ENCODE data around the gene RMND5A.
"Not testable (repeated sequence)": the region's sequence is repeated elsewhere in the genome, so short reads cannot be mapped to it uniquely, and the experiment has no call there.

RMND5A gene

DNA sequence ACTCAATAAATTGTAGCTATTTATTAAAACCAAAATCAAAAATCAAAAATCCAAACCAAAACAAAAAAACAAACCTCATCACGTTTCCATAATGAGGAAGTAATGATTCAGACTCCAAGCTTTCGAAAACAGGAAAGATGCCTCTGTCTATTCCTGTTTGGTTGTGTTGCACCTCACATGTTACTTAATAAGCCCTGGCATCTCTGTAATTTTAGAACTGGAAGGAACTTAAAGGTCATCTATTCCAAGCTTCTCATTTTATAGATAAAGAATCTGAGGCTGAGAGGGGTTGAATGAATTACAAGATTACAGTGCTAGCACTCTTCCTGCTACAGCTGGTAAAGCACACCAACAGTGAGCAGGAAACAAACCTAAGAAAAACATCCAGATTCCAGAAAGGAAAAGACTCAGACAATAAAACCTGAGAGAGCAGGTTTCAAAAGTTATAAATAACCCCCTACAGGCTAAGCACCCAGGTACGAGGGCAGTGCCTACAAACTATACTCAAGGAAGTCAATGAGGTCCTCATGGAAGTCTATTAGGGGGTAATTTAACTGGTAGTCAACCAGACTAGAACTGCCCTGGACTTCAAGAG lies 5.4 kb upstream of the RMND5A start:
- not testable (repeated sequence) for DNase-seq (ENCODE audit: low spot score)

DNA sequence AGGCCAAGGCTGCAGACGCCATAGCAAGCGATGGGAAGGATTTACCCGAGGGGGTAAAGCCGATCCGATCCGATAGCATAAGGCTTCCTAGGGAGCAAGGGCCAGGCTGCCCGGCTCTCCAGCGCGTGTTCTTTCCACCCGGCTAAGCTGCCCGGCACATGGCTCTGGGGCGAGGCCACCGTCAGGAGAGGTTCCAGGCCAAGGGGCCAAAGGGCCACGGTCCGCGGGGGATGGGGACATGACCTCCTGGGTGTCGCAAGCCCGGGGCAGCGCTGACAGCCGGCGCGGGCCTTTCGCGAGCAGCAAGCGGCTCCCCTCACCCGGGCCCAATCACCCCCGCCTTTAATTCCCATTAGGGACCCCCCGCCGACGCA lies 841 bp upstream of the RMND5A start:
- not testable (repeated sequence) for DNase-seq (ENCODE audit: low spot score)

DNA sequence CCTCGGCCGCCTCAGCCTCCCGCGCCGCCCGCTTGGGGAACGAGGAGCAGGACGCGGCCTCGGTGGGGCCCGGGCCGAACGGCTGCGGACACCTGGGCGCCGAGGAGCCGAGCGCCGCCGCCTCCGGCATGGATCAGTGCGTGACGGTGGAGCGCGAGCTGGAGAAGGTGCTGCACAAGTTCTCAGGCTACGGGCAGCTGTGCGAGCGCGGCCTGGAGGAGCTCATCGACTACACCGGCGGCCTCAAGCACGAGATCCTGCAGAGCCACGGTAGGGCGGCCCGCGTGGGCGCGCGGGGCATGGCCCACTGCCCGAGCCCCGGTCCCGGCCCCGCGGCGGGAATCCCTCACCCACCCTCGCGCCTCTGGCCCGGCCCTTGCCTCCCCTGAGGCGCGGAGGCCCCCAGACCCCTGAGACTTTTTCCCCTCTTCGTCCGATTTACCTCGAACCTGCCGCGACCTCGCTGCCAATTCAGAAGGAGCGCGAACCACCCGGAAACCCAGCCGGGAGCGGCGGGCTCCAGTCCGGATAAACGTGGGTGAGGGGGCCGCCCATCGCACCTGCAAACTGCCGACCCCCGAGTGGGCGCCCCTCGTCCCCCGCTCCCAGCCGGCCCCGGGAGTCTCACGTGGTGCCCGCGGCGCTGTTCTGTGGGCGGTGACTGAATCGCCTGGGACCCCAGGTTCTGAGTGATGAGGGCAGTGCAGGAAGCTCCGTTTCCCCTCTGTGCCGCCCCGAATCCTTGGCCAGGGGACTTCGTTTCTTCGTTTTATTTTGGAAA lies 639 bp downstream of the RMND5A start:
- DNase-seq (ENCODE audit: low spot score): not testable (repeated sequence)

DNA sequence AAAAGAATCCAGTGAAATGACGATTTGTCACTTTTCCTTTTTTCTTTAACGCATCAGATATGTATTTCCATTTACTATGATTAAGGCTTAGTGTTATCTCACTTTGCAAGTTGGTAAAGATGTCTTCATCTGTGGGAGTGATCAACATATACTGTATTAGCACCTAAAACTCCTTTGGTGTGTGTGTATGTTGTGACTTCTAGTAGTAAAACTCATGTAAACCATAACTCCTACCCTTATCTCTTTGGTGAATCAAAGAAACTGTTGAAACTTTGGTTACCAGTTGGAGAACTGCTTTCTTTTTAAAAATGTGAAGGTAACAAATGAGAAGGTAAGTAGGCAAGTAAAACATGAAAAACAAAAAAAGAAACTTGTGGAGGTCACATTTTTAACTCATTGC lies 5.6 kb downstream of the RMND5A start:
- DNase-seq (ENCODE audit: low spot score): not testable (repeated sequence)

DNA sequence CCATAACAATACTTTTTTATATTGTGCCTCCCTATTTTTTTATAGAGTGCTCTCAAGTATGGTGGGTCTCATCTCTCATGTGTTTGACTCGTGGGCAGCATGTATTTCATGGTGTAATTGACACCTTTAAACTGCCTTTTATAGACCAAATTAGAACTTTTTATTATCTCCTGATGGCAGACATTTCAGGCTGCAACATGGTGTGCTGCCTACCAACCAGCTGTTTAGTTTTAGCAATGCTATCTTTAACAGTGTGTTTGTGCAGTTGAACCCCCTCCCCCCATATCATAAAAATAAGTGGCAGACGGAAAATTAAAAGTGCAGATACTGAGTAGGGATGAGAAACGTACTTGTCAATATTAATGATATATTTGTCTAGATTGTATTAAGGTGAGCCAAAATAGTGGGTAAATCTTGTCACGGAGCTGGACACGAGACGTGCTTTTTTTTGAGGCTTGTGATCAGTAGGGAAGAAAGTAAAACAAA lies 12.0 kb downstream of the RMND5A start:
- DNase-seq (ENCODE audit: low spot score): not testable (repeated sequence)

DNA sequence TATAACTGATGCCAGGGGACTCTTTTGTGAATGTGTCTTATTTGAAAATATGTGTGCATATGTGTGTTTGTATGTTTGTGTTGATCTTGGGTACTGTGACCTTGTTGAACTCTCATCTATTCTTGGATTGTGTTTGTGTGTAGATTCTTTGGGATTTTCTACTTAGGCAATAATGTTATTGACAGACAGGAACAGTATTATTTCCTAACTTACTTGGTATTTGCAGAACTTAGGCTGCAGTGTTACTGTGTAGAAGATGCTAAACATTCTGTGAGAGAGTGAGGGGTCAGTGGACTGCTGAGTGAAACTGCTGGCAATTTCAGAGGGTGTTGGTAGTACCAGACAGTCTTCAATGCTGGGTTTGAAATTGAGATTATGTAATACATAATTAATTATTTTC lies 12.7 kb downstream of the RMND5A start:
- not testable (repeated sequence) for DNase-seq (ENCODE audit: low spot score)

DNA sequence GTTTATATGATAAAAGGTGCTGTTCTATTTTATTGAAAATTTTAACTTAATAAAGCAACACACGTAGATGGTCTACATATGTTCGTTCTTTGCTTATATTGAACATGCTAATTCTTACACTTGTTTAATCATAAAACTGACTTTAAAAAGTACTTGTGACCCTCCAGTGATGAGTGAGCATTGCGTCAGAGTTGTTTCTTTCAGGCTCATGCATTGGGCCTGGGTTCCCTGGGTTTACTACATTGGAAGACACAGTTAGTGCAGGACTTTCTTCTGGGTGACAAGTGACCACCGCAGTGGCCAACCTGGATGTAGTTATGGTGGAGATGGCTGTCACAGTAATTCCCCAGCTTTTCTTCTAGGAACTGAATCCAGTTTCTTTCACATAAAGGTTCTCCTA lies 13.4 kb downstream of the RMND5A start:
- not testable (repeated sequence) for DNase-seq (ENCODE audit: low spot score)

DNA sequence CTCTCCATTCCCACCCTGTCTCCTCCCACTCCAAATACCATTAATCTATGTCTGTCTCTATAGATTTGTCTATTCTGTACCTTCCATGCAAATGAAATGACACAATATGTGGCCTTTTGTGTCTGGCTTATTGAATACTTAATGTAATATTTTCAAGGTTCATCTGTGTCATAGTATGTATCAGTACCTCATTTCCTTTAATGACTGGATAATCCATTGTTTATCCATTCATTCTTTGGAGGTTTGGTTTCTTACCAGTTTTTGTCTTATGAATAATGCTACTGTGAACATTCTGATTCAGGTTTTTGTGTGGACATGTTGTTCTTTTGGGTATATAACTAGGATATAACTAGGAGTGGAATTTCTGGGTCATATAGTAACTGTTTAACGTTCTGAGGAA lies 14.8 kb downstream of the RMND5A start:
- not testable (repeated sequence) for DNase-seq (ENCODE audit: low spot score)

DNA sequence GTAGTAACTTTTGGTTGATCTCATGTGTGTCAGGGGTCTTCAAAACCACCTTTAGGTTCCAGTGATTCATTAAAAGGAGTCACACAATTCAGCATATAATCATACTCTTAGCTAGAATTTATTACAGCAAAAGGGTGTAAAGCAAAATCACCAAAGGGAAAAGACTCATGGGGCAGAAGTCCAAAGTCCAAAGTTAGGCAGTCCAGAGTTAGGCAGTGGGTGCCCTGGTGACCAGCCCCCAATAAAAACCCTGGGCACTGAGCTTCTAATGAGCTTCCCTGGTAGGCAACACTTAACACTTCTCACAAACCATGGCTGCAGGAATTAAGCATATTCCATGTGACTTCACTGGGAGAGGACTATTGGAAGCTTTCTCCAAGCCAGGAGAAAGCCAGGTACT lies 19.4 kb downstream of the RMND5A start:
- DNase-seq (ENCODE audit: low spot score): not testable (repeated sequence)

DNA sequence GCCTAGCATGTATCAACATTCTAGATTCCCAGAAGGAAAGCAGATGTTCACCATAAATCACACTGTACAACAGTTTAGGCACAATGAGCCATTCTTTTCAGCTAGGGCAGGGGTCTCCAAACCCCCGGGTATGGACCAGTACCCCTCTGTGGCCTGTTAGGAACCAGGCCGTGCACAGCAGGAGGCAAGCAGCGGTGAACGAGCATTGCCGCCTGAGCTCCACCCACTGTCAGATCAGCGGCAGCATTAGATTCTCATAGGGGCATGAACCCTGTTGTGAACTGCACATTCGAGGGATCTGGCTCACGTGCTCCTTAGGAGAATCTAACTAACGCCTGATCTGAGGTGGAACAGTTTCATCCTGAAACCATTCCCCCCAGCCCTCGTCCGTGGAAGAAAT lies 19.8 kb downstream of the RMND5A start:
- DNase-seq (ENCODE audit: low spot score): not testable (repeated sequence)

DNA sequence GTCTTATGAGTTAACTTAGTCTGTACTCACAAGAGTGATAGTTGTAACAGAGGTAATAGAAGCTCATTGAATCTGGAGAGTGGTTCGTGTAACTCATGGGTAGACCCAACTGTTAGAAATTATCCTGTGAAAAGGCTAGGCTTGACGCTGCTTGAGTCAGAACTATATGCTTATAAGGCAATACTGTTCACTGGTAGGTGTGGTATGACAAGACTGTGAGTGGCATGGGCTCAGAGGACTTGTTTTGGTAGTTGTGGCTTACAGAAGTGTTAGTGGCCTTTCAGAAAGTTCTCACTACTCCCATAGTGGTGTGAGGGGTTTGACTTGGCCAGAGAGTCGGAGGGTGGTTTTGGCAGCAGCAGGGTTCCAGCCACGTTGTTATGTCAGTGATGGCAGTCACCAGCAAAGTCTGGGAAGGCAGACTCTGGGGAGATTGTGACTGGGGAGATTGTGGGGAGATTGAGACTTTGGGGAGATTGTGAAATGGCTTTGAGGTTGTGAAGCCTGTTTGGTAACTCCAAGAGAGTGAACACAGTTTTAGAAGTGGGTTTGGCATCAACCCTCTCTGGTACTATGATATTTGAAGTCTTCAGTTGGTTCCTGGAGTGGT lies 21.9 kb downstream of the RMND5A start:
- not testable (repeated sequence) for DNase-seq (ENCODE audit: low spot score)

DNA sequence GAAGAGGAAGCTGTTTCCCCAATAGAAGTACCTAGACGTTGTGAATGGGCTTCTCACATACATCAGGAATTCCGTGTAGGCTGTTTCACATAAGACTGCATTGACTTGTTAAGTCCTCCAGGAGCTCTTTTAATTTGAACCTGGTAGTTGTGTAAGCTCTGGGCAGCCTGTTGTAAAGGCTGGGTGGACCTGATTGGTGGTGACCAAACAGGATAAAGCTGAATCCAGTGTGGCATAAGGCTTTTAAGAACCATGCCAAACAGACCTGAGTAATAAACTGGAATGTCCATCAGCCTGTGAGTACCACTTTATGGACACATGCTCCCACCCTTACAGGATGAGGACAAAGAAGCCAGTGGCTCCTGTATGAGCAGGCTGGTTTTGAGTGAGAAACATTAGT lies 24.1 kb downstream of the RMND5A start:
- no peak for DNase-seq (ENCODE audit: low spot score)

DNA sequence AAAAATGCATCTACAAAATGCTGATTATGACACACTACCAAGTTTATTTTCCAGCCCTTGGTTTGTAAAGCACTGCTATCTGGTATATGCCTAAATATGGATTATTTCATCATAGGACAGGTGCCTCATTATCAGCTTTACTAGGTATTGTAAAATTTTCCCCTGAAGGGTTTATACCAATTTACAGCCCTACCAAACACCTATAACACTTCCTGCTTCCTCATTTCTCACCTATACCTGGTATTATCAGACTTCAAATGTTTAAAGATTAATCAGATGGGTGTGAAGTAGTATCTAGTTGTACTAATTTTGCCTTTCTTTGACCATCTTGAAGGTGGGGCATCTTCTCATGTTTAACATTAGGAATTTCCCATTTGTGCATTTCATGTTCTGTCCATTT lies 26.8 kb downstream of the RMND5A start:
- no peak for DNase-seq (ENCODE audit: low spot score)

DNA sequence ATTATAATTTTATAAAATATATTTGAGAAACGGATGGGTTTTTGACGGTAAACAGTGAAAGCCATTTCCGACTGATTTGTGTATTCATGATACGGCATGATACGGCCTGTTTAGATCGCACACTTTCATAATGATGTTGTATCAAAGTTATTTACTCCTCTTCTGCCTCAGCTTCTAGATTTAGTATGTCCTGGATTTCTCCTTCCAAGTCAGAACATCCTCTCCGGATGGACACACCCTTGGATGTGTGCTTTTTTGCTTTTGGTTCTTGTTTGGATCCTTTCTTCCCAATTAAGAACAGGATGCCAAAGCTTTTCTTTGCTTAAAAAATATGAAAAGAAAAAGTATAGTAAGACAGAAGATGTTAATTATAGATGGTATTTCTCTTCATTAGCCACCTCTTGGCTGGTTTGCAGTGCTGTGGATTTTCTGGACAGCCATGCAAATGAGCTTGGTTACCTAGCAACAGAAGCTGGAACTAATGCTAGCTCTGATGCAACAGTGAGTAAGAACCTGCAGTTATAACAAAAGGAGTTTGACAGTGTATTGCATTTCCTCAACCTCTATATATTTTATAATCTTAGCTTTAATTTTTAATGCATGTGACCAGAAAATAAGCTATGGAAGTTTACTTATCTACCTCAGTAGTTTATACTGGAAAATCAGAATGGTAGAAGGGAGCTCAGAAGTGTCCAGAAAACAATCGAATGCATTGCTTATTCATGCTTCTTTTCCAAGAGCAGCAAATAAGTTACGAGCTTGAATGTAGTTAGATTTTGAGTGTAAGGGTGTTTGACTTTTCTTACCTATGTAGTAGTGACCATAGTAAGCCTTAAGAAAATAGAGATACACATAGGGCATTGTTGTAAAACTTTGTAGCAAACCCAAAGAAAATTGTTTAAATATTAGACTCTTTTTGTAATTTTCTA lies 27.9 kb downstream of the RMND5A start:
- DNase-seq (ENCODE audit: low spot score): peak; percentile 81

DNA sequence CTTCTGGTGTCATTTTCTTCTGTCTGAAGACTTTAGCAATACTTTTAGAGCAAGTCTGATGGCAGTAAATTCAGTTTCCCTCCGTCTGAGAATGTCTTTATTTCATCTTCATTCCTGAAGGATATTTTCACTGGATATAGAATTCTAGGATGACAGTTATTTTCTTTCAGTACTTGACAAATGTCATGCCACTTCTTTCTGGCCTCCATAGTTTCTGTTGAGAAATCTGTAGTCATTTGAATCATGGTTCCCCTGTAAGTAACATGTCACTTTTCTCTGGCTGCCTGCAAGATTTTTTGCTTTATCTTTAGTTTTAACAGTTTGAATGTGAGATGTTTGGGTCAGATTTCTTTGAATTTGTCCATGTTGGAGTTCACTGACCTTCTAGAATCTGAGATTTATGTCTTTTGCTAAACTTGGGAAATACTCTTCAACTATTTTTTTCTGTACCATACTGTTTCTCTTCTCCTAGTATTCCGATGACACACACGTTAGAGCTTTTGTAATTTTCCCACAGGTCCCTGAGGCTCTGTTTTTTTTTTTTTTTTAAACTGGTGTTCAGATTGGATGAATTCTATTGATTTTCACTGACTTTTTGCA lies 30.2 kb downstream of the RMND5A start:
- DNase-seq (ENCODE audit: low spot score): no peak

DNA sequence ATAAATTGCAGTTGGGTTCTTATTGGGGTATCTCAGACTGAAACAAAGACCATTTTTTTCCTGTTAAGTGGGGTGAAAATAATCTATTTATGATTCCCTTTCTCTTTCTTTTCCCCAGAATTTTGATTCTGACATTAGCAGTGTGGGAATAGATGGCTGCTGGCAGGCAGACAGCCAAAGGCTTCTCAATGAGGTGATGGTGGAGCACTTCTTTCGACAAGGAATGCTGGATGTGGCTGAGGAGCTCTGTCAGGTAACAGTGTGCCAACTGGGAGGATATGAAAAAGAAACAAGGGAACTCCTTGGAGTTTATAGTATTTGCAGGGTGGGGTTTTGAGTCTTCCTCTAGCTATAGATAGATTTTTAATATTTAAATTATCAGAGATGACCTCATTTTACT lies 31.7 kb downstream of the RMND5A start:
- no peak for DNase-seq (ENCODE audit: low spot score)

DNA sequence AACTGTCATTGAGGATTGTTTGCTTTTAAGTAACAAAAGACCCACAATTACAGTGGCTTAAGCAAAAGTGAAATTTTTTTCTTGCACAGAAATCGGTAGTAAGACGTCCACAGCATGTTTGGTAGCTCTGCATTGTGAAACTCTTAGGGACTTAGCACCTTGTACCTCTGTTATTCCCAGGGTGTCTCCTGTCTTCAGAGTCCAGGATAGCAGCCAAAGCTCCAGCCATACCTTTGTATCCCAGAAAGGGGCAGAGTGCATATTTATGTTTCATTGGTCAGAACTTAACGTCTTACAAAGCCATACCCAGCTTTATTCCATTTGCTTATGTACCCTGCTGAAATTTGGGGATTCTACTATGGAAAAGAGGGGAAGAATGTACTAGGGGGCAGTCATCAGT lies 32.8 kb downstream of the RMND5A start:
- DNase-seq (ENCODE audit: low spot score): no peak

DNA sequence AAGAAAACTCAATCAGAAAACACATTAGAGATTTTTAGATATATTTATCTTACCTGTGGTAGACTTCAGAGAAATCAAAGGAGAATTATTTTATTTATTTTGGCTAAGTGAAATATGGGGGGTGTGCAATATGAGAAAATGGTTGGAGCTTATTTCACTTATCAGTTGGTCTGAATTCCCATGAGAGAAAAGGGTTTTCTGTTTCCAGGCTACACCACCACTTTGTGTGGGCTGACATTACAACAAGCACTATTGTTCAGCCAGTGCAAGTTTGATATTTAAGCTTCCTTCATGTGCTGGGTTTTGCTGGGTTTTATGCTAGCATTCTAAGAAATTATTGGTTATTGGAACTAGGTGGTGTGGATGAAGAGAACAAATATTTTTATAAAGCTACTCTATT lies 33.5 kb downstream of the RMND5A start:
- DNase-seq (ENCODE audit: low spot score): no peak

DNA sequence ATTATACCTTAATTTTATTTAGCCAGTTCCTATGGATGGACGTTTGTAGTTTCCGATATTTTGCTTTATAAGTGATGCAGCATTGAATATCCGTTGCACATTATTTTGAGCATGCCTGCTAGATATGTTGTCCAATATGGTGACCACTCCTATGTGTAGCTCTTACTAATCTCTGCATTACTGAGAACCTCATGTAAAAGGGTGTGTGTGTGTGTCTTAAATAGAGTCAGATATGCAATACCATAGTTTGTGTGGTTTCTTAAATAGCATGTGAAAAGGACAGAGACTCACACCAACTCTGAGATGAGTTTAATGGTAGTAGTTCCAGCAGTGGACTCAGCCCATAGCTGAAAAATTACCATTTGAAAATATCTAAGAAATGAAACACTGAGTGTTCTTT lies 38.3 kb downstream of the RMND5A start:
- no peak for DNase-seq (ENCODE audit: low spot score)

DNA sequence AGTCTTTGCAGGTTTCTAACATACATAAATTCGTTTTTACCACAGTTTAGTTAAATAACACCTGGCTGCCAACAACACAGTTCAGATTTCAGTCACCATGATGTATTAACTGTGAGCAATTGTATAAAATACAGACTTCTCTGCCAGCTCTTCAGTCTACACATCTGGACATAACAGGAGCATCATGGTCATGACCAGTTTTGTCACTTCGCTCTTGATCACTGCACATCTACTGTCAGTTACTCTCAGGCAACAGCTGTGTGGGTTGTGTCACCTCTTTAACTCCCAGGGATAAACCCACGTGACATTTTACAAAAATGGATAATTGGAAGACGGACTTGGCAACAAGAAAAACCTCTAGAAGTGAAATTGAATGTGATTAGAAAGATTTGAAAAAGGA lies 40.3 kb downstream of the RMND5A start:
- DNase-seq (ENCODE audit: low spot score): no peak

DNA sequence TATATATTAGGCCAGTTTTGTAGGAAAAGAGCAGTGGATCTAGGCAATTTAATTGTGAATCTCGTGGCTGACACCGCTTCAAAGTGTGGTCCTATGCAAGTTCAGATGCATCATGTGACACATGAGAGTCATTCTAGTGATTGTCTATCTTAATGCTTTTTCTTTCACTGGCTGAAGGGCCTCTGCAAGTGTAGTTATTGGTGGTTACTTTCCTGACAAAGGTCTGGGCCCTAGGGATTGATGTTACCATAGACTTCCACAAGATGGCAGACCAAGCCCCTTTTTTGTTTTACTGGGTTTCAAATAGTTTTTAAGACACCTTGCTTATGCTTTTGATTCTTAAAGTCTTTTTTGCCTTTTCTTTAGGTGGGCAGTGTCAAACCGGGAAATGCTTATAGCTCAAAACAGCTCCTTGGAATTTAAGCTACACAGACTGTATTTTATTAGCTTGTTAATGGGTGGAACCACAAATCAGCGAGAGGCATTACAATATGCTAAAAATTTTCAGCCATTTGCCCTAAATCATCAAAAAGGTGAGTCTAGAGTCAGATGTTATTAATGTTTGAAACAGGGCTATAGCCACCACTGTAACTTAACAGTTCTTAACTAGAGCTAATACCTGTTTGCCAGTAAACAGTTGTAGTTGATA lies 44.7 kb downstream of the RMND5A start:
- peak; percentile 76 for DNase-seq (ENCODE audit: low spot score)

All from cerebellar cortex (tissue), 1 donor.